Measurements from ENCODE around the gene LPP.

Gene LPP

DNA sequence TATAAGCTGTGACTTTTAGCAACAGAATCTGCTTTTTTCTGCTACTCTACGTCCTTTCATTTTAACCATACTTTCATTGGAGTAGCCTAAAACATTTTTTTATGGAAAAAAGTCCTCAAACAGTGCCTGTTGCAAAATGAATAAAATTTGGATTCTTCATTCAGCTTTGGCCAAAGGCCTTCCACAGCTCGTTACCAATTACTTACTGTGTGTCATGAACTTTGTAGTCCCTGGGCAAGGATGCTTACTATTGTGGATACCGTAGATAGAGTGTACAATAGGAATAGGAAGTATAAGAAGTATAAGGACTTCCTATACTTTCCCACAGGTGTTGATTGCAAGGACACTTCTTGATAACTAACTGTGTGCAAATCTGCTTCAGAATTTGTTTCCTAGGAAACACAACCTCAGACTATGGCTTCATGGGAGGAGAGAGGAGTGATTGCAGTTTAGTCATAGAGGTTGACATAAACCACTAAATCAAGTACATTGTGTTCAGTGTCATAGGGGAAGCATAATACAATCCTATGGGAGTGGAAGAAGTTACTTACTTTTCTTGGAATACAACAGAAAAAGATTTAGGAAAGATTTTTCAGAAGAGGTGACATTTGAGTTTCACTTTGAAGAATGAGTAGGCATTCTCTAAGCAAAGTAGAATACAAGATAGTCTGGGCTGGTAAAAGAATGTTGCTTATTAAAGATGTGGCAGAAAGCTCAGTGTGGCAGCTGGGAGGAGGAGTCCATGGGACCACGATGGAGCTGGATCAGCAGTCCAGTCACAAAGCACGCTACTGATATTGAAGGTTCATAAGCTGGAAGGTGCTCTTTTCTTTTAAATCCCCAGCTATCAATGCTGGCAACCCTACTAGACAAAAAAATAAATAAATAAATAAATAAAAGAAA is 708.1 kb downstream of the LPP start:
- no peak for DNase-seq

DNA sequence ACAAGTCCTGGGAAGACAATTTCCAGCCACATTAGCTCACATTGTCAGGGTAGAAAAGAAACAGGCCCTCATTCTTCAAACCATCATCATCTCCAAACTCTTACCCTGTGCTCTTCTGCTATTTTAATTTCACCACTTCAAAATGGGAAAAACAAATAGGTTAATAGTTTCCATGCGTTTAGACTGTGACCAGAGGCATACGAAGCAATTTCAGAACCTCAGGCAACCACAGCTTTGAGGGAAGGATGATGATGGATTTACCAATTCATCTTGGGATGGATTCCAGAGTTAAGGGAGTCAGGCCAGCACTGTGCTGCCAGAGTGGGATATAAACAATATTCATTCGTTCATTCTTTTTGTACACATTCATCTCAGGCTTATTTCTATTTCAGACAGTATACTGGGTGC is 710.0 kb downstream of the LPP start:
- no peak for DNase-seq

DNA sequence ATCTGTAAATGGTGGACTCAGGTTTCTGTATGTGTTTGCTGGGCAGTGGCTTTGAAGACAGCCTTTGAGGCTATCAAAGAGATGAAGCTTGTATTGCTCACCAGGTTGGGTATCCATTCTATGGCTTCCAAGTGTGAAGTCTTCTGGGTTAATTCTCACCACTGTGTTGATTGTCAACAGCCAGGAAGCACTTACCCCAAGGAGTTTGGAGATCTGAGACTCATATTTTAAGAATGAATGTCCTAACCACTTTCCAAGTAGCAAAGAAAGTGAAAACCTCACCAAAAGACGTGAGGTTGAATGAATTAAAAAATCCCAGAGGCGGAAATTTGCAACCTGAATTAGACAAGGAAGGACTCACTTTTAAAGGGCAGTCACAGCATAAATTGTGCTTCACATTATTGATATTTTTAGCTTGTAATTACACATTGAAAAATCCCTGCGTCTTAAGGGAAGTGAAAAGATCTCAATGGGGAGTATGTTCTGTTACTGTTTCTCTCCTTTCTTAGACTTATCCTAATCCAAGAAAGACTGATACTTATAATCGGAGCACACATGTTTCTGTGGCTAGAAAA is 713.8 kb downstream of the LPP start:
- no peak for DNase-seq

DNA sequence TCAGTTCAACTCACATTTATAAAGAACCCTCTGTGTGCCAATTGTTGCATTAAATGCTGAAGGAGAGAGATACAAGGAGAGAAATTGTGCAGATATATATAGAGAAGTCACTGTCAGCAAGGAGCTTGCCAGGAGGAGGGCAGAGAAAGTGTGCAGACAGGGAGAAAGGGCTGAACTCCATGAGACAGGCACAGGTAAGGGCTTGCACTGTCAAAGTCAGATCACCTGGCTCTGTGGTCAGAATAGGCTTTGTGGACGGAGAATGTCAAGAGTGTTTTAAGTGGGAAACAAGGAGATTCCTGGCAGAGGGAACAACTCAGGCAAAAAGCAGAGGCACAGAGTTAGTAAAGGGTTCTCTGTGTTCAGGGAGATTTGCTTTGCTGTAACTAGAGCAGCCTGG is 714.8 kb downstream of the LPP start:
- DNase-seq: no peak

DNA sequence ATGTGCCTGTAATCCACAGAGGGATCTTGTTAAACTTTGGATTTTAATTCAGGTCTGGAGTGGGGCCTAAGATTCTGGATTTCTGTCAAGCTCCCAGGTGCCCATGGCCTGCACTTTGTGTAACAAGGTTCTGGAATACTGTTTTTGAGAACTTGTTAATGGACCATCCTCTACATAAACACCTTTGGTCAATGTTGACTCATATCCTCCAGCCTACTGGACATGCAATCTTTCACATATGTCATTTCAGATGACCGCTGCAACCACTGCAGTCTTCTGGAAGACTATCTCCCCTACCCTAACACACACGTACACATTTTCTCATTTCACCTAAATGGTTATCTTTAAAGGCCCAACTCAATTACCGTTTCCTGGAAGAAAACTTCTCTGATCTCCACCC is 715.7 kb downstream of the LPP start:
- DNase-seq: no peak

DNA sequence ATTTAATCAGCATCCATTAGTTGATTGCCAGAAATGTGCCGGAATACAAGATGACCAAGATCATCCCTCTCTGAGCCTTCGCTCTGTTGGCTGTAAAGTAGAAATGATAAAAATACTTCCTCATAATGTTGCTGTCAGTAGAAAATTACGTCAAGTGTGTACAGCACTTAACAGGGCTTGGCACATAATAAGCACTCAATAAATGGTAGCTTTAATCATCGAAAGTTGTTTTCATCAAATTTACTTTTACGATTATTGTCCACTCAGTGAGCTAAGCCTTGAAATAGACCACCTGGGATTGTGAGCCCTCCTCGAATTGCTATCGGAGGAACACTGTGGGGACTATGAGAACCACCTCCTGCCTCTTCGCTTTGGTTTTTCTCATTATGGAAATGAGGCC is 716.5 kb downstream of the LPP start:
- DNase-seq: no peak

DNA sequence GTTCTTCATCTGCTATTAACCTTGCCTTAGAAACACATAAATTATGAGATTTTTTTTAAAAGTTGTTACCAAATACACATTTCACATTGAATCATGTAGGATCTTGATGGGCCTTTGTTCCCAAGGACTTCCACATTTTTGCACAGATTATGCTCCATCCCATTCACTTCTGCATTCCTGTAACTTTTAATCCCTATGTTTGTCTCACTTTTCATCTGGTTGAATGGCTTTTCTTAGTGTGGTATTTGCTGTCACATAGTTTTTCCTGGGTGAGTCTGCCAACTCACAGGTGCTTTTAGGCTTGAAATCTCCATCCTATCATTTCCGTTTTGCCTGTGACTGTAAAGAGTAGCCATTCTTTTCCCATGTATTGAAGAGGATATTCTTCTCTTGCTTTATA is 720.6 kb downstream of the LPP start:
- DNase-seq: no peak

DNA sequence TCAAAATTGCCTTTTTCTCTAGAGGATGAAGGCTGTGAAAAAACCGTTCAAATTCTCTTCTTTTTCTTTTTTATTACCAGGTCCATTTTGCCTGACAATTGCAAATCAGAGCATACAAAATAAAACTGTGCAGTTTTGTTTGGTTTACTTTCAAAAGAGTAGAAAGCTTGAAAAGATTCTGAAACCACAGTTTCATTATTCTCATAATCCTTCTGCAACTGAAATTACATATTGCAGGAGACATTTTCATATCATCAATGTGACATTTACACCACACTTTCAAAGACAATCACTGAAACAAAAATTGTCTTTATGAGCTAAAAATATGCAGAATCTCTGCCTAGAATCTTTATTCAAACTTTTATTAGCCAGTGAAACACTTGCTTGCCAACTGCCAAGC is 721.5 kb downstream of the LPP start:
- DNase-seq: peak in 1 of 5 experiments; percentile 5

DNA sequence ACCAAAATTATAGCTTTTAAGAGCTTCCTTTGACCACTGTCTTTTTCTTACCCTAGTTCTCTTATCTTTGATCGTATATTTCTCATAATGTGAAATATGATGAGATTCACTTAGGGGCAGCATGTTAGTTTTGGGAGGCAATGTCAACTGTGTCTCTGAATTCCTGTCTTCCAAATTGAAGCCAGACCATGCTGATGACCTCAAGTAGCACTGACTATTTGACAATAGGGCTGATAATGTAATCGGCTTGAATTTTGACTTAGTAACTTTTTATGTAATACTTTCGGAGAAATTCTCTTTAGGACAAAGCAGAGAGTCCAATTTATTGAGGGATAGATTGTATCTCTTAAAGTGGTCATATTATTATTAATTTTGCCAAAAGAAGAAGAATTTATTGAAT is 722.4 kb downstream of the LPP start:
- no peak for DNase-seq

DNA sequence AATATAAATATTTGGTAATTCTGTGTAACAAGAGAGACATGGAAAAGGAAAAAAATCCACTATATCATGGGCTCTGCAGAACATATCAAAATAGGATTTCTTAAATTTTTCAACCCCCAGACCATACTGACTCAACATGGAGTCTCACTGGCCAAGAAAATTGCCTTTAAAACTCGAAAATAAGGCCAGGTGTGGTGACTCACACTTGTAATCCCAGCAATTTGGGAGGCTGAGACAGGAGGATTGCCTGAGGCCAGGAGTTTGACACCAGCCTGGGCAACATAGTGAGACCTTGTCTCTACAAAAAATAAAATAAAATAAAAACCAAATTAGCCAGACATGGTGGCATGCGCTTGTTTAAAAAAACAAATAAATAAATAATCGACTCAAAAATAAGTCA is 723.4 kb downstream of the LPP start:
- DNase-seq: no peak

DNA sequence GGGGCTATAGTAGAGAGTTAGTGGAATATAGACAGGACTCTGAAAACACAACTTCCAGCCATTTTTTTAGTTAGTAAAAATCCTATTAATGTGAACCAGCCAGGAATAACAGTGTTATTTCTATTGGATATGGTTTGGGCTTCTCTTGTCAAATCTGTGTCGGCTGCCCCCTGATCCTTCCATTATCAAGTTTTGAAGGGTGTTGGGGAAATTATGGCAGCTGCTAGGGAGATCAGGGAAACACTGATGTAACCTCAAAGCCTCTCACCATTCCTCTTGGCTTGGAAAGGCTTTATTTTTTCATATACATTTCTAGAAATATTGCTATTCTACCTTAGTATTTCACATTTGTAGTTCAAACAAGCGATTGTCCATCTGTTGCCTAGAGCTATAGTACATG is 724.1 kb downstream of the LPP start:
- no peak for DNase-seq

DNA sequence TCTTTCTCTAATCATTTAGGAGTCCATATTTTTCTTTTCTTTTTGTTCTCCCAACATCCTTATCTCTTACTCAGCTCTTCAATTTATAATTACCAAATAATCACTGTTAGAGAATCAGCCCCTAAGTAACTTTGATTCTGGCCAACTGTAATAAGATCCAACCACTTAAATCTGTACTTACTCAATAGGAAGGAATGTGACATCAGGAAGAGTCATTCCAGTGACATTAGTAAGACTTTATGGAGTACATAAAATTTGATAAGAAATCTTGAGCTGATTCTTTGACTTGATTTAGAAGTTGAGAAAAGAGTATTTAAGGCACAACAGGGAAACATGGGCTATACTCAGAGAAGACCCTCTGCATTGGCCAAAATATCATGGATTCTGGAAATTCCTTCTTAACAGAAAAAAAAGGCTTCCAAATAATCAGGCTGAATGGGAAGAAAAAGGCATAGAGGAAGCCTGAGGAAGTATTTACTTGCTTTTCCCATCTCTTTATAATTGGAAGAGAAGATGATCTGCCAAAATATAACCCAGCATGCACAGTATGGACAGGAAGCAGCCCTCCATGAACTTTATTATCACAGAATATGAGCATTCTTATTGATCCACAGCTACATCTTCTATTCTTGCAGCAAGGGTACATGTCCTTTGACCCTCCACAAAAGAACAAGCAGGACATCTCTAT is 728.1 kb downstream of the LPP start:
- no peak for DNase-seq

DNA sequence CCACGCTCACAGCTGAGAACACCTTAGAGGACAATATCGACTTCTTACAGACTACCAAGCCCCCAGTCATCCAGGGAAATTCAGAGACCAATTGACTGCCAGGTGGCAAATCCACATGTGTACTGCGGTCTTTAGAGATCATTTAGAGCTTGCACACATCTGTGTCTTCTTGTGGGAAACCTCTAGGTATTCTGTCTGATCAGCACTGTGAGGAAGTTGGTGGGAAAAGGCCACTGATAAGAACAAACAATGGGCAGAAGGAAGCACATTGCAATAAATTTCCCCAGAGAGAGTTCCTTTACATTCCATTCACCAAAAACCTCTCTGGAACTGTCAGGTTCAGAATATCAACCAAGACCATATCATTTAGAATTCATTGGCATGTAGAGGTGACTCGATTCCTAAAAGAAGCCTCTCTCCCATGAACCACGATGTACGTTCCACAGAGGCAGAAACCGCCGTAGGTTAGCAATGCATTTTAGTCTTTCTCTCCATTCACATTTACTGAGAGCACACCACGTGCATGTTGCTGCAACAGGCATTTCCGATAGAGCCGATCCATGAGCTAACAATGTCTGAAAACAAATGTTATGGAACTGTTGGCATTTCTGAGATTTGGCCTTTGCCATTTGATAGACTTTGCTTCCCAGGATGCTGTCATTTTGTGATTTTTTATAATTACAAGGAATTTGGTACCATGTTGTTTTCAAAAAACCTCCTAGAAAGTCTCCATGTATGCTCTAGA is 730.5 kb downstream of the LPP start:
- no peak for DNase-seq

DNA sequence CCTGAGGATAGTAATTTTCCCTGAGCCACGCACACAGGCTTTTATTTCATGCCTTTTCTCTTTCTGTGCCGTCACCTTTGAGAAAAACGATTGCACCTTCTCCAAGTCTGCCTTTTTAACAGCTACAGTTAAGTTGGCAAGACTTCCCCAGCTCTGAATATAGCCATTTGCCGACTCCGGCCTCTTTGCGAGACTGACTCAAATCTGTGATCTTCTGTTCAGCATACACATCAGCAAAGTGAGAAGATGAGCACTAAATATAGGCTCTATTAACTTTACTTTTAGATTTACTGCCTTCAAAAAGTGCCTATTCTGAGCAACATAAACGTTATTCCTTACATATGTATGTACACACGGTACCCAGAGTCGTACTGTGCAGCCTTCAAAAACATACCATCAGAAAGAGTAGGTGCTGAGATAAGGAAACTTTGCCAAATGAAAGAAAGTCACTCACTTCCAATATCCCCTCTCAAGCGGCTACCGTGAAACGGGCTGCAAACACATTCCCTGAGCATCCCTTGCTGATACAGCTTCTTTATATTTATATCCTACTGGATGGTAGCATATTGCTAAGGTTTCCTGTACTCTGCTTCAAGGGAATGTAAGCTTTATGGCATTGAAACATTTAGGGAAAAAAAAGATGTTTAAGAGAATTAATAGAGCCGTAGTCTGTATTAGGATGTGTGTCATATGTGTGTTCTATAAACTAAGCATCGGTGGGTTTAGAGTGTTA is 734.5 kb downstream of the LPP start:
- no peak for DNase-seq

DNA sequence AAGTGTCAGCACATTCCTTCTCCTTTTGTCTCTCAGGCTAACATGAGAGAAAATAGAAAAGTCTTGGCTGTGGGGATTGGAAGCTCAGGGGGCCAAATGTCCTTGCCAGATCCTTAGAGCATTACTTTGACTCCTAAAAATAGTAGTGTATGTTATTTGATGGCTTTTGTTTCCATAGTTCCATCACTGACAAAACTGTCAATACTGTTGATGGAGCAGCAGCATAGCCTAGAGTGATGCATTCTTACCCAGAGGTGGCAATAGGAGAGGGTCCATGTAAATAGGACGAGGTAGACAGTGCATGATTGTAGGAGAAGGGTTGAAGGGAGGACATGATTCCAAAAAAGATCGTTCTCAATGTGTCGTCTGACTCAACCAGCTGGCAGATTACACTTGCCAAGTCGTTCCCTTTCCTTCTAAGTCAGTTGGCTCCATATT is 735.1 kb downstream of the LPP start:
- no peak for DNase-seq

DNA sequence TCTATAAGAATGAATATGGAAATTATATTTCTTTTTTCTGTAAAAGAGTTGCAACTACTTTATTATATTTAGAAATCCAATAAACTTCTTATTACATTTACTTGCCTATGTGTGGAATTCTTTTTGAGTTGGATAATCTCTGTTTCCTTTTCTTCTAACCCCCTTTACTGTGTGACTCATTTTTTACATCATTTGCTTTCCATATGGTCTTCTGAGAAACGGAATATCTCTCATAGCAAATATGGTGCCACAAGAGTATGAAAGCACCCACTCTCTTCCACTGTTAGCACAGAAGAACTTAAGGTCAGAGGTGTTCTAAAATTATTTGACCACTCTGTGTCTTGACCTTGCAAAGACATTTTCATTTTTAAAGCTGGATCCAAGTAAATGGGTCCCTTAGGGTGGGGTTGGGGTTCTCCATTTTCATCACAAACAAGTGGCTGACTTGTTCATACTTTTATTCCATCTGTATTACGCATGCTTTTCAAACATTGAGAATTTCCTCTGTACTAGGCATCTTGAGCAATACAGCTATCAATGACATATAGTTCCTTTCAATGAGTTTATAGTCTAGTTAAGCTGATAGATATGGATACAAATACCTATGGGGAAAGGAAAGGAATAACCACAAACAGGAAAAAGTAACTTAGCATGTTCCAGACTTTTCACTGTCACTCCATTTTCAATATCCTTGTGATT is 736.8 kb downstream of the LPP start:
- DNase-seq: no peak

DNA sequence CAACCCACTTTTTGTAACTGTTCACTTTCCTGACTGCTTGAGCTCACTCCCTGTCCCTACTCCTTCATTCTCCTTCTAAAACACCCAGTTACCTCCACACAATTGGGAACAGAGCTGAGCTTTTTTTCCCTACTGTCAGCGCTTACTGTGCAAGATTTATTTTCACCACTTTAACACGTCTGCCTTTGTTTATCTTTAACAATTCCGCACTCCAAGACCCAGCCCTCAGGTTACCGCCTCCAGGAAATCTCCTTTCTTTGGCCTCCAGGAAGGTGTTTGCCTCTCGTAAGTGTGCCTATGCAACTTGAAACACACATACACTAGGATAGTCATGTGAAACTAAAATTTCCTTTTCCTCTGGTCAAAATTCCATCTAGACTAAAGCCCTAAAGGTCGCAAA is 745.9 kb downstream of the LPP start:
- no peak for DNase-seq

DNA sequence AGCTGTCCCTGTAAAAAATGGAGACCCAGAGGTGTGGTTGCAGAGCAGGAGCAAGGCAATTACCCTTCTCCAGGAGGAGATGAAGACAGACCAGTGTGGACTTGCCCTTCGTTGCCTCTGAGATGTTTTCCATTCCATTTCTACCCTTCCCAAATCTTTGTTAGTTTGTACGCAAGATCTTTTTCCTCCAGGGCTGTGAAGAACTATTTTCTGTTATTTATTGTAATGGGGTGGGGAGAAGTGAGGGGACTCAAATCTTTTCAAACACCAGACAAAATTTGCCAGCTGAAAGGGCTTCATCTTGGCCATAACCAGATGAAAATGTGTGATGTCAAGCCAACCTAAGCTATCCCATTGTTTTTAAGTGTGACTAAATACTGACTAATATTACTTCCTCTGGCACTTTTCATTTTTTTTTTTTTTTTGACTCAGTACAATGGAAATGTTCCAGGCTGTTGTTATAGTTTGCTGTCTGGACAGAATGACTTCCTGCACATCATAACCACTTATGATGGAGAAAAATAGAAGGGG is 746.5 kb downstream of the LPP start:
- DNase-seq: no peak

DNA sequence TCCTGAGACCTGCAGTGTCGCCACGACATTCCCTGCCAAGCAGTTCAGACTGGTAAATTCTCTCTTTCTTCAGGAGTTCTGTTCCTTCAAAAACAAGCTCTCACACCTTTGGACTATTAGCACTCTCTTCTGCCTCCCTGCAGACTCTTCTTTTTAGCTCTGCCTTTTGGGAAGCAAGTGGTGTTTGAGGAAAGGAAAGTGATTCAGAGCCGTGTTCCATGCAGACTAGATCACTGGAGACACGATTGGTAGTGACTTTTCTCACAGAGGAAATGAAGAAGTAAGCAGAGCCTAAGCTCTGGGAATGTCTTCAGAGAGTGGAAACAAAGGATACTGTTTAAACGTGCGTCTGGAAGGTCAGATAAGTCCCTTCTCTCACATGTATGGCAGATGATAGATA is 747.2 kb downstream of the LPP start:
- no peak for DNase-seq

DNA sequence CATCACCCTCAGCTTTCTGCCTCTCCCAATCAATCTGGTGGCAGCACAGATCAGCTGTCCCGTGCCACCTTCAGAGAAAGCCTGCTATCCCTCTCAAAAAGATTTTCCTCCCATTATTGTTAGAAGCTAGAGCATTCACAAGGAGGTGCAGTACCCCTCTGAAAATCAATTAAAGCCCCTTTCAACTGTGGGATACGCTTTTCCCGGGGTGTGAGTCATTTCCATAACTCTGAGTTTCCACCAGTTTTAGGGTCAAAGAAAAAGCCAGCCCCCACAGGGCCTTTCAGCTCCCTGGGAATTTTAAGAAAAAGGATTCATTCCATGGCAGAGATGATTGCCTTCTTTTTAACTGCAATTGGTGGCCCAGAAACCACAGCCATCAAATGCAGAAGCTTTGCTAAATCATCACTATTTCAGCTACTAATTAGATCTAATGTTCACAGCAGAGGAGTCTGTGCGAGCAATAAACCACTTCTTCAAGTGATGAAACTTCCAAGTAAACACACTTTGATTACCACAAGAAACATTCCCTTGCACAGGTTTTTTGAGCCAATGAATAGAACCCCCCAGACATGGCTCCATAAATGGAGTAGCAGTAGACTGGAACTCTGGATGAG is 747.8 kb downstream of the LPP start:
- DNase-seq: no peak

DNA sequence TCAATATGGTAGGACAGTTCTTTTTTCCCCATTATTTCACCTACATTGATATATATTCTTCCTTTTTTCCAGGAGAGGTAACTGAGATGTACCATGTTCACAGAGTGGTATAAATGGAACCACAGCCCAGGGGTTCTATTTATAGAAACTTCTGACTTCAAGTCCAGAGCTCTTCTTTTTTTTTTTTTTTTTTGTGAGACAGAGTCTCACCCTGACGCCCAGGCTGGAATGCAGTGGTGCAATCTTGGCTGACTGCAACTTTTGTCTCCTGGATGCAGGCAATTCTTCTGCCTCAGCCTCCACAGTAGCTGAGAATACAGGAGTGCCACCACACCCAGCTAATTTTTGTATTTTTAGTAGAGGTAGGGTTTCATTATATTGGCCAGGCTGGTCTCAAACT is 750.7 kb downstream of the LPP start:
- DNase-seq: no peak

Data from T-helper 2 cell (primary cell).